Glutamatergic neuron (in vitro differentiated cells): ENCODE results near the gene EYS. TPM values are rescaled to one million over a fixed set of nuclear protein-coding genes. Genes with fewer than 3 reads are reported as not detected.

Source experiments
- DNase-seq: peaks from one replicate; pipeline ENCODE4 v3.0.0; 2022
- H3K27ac Mint-ChIP-seq: one replicate; pipeline ENCODE4 v1.8.0; 2020; ENCODE audit warnings: mild to moderate bottlenecking, mixed read lengths, inconsistent platforms; ENCODE audit not compliant: unreplicated experiment
- H3K27me3 Mint-ChIP-seq: one replicate; pipeline ENCODE4 v1.8.0; 2020; ENCODE audit warnings: mild to moderate bottlenecking, moderate library complexity, mixed read lengths, inconsistent platforms; ENCODE audit not compliant: unreplicated experiment
- H3K36me3 Mint-ChIP-seq: one replicate; pipeline ENCODE4 v1.8.0; 2020; ENCODE audit warnings: mild to moderate bottlenecking, mixed read lengths, inconsistent platforms; ENCODE audit not compliant: unreplicated experiment
- H3K4me1 Mint-ChIP-seq: one replicate; pipeline ENCODE4 v1.8.0; 2020; ENCODE audit warnings: mild to moderate bottlenecking, low read depth, mixed read lengths, inconsistent platforms; ENCODE audit not compliant: unreplicated experiment
- H3K4me3 Mint-ChIP-seq: one replicate; pipeline ENCODE4 v1.8.0; 2020; ENCODE audit warnings: mild to moderate bottlenecking, mixed read lengths, inconsistent platforms; ENCODE audit not compliant: unreplicated experiment
- H3K9me3 Mint-ChIP-seq: one replicate; pipeline ENCODE4 v1.8.0; 2020; ENCODE audit warnings: mild to moderate bottlenecking, moderate library complexity, mixed read lengths, inconsistent platforms; ENCODE audit not compliant: unreplicated experiment
- total RNA-seq: library from RNA; stranded (reverse); fragmentation: NEBNext Ultra II Directional; extraction: Animal tissue kit (Norgen Biotek cat#: 25700); gene quantifications from one replicate; pipeline ENCODE4 v1.2.1, GENCODE V29; 2021; ENCODE audit not compliant: unreplicated experiment
- TF ChIP-seq, protein P1 (sequence below): fragments of 200-600 bp; sonication (generic); IDR thresholded peaks from one replicate; pipeline ENCODE4 v1.5.0; 2021; ENCODE audit not compliant: partially characterized antibody, unreplicated experiment

Gene EYS
- total RNA-seq, 1 donor from 2014 or later = 13.2 TPM

GRCh38 chr6:64186592-64186991, 1520.4 kb downstream of the EYS start:
- Mint-ChIP-seq H3K27me3 (no peaks in the 10 kb centered on the region), H3K9me3 (no peaks in the 10 kb centered on the region), H3K36me3 (no peaks in the 10 kb centered on the region), H3K27ac (no peak overlapping the region), H3K4me3 (no peak overlapping the region), H3K4me1 (no peaks in the 10 kb centered on the region)
- TF ChIP-seq, protein P1, sequence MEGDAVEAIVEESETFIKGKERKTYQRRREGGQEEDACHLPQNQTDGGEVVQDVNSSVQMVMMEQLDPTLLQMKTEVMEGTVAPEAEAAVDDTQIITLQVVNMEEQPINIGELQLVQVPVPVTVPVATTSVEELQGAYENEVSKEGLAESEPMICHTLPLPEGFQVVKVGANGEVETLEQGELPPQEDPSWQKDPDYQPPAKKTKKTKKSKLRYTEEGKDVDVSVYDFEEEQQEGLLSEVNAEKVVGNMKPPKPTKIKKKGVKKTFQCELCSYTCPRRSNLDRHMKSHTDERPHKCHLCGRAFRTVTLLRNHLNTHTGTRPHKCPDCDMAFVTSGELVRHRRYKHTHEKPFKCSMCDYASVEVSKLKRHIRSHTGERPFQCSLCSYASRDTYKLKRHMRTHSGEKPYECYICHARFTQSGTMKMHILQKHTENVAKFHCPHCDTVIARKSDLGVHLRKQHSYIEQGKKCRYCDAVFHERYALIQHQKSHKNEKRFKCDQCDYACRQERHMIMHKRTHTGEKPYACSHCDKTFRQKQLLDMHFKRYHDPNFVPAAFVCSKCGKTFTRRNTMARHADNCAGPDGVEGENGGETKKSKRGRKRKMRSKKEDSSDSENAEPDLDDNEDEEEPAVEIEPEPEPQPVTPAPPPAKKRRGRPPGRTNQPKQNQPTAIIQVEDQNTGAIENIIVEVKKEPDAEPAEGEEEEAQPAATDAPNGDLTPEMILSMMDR = no peak
- DNase-seq = no peak

DNA sequence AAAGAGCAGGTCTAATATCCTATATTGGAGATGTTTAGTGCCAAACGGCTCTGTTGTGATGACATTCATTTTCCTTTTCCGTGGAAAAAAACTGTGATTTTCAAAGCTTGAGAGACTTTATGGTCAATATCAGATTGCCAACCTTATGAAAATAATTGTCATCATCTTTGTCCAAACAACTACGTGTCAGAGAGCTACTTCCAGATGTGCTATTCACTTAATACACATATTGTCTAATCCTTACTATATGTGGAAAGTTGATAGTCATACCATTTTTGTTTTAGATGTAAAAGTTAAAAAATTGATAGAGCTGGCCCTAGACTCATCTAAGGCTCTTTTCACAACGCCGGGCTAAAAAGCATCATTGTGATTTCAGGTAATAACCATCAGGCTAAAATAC, 1521.4 kb downstream of the EYS start:
- Mint-ChIP-seq H3K27ac (no peak overlapping the region), H3K4me1 (no peaks in the 10 kb centered on the region), H3K36me3 (no peaks in the 10 kb centered on the region), H3K9me3 (no peaks in the 10 kb centered on the region), H3K4me3 (no peak overlapping the region), H3K27me3 (no peaks in the 10 kb centered on the region)
- TF ChIP-seq, protein P1 = no peak
- no peak for DNase-seq

DNA sequence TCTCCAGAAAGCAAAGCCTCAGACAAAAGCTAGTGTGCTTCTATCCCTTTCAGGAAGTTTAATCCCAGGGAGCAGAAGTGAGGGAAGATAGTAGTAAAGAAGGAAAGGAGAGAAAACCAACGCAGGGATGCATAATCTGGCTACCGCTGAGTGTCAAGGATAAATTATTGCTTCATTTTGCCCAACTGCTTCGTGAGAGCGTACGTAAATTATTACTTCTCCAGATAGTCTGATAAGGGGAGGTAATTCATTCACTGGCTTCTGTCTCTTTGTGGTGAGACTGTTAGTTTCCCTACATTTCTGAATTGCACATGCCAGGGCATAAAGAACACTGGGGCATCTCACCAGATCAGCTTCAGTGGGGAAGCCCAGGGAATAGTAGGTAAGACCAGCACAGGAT, 1531.7 kb downstream of the EYS start:
- no peaks in the 10 kb centered on the region for H3K27me3 Mint-ChIP-seq
- no peaks in the 10 kb centered on the region for H3K9me3 Mint-ChIP-seq
- TF ChIP-seq, protein P1 = no peak
- H3K27ac Mint-ChIP-seq = no peak overlapping the region
- no peak overlapping the region for H3K4me3 Mint-ChIP-seq
- no peaks in the 10 kb centered on the region for H3K36me3 Mint-ChIP-seq
- H3K4me1 Mint-ChIP-seq = no peaks in the 10 kb centered on the region
- DNase-seq = no peak

DNA sequence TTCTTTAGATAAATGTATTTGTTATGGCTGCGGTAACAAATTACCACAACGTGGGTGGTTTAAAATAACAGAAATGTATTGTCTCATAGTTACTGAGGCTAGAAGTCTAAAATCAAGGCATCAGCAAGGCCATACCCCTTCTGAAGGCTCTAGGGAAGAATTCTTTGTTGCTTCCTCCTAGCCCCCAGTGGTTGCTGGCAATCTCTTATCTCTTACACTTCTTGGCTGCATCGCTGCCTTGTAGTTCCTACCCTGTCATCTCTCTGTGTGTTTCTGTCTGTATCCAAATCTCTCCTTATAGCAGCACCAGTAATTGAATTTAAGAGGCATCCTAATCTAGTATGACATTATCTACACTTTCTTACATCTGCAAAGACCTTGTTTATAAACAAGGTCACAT, 1536.7 kb downstream of the EYS start:
- H3K27ac Mint-ChIP-seq = no peak overlapping the region
- TF ChIP-seq, protein P1 = no peak
- no peaks in the 10 kb centered on the region for H3K9me3 Mint-ChIP-seq
- no peaks in the 10 kb centered on the region for H3K4me1 Mint-ChIP-seq
- H3K27me3 Mint-ChIP-seq = no peaks in the 10 kb centered on the region
- no peak for DNase-seq
- H3K36me3 Mint-ChIP-seq = no peaks in the 10 kb centered on the region
- no peak overlapping the region for H3K4me3 Mint-ChIP-seq

- Mint-ChIP-seq H3K36me3 (no peaks in the 10 kb centered on the region), H3K4me1 (no peaks in the 10 kb centered on the region), H3K4me3 (no peak overlapping the region), H3K9me3 (no peaks in the 10 kb centered on the region), H3K27ac (no peak overlapping the region), H3K27me3 (no peaks in the 10 kb centered on the region)
- DNase-seq = no peak
- TF ChIP-seq, protein P1 = no peak
Measured at GRCh38 chr6:64160486-64160885, 1546.5 kb downstream of the EYS start.
